Fibroblast of lung (primary cell): ENCODE results near the gene TDRD9.

Experiments
- EZH2 ChIP-seq: IDR thresholded peaks from 2 replicates; pipeline ENCODE4 v1.5.1; 2012; ENCODE audit warnings: low read length, control low read depth, mild to moderate bottlenecking; ENCODE audit errors: missing control alignments
- TF ChIP-seq, protein P1 (sequence below), 2 donors: IDR thresholded peaks in 1 of 2; conservative IDR thresholded peaks in 1 of 2; 1 replicate in 1 of 2; 2 replicates in 1 of 2; pipeline ENCODE4 v1.5.1; 2011 to 2012; ENCODE audit warnings: low read length in 2 of 2, control low read depth in 1 of 2, inconsistent platforms in 1 of 2, low read depth in 1 of 2, mild to moderate bottlenecking in 1 of 2

DNA sequence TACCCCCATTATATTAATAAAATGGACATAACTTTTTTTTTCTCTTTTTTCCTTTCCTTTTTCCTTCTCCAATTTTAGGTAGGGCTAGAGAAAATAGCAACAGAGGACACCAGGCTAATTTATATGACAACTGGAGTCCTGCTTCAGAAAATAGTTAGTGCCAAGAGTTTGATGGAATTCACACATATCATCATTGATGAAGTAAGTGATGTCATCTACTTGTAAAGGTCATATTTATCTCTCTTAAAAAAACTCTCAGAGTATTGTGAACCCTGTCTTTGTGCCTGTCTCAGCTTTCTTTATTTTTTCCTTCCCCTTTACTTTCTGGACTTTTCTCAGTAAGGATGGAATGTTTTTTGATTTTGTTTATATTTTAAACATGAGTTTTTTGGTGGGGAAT is 38.4 kb downstream of the TDRD9 start:
- TF ChIP-seq, protein P1, sequence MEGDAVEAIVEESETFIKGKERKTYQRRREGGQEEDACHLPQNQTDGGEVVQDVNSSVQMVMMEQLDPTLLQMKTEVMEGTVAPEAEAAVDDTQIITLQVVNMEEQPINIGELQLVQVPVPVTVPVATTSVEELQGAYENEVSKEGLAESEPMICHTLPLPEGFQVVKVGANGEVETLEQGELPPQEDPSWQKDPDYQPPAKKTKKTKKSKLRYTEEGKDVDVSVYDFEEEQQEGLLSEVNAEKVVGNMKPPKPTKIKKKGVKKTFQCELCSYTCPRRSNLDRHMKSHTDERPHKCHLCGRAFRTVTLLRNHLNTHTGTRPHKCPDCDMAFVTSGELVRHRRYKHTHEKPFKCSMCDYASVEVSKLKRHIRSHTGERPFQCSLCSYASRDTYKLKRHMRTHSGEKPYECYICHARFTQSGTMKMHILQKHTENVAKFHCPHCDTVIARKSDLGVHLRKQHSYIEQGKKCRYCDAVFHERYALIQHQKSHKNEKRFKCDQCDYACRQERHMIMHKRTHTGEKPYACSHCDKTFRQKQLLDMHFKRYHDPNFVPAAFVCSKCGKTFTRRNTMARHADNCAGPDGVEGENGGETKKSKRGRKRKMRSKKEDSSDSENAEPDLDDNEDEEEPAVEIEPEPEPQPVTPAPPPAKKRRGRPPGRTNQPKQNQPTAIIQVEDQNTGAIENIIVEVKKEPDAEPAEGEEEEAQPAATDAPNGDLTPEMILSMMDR (conservative IDR thresholded peaks at IDR 0.05 in 1 of 2, IDR thresholded peaks at IDR 0.05 in 1 of 2; ENCODE audit: low read depth in 1 of 2, low read length in 2 of 2), result no peak
- no peak for TF ChIP-seq EZH2
